Lower lobe of right lung (tissue), 2 donors: ENCODE data around the gene CDH2. TPM values are rescaled to one million over a fixed set of nuclear protein-coding genes. Genes with fewer than 3 reads are reported as not detected.

Experiments used
- ATAC-seq, 2 donors: fragments of 200-7000 bp; cut with Tn5 transposase; one replicate each; pipeline ENCODE4 v1.9.1; 2020 to 2022; ENCODE audit warnings: mild to moderate bottlenecking in 2 of 2, moderate library complexity in 2 of 2
- DNase-seq: peaks from one replicate; pipeline ENCODE4 v3.0.0-alpha.2; 2020
- H3K27ac ChIP-seq: fragments of 200-600 bp; one replicate; pipeline ENCODE4 v1.8.0; 2022
- H3K27me3 ChIP-seq: fragments of 200-600 bp; one replicate; pipeline ENCODE4 v1.8.0; 2022; ENCODE audit warnings: low read depth
- H3K36me3 ChIP-seq: fragments of 200-600 bp; one replicate; pipeline ENCODE4 v1.8.0; 2022; ENCODE audit warnings: mild to moderate bottlenecking
- H3K4me1 ChIP-seq: fragments of 200-600 bp; one replicate; pipeline ENCODE4 v1.8.0; 2022
- H3K4me3 ChIP-seq: fragments of 200-600 bp; one replicate; pipeline ENCODE4 v1.8.0; 2022; ENCODE audit warnings: mild to moderate bottlenecking
- H3K9me3 ChIP-seq: fragments of 200-600 bp; one replicate; pipeline ENCODE4 v1.8.0; 2022
- CTCF ChIP-seq: fragments of 200-600 bp; IDR thresholded peaks from one replicate; pipeline ENCODE4 v1.8.0; 2022; ENCODE audit warnings: antibody characterized with exemption, mild to moderate bottlenecking
- intact Hi-C: fragments of 100-400 bp; cut with DNase I; formaldehyde crosslinking; loops from one replicate; pipeline ENCODE4 v1.11.0; 2022
- total RNA-seq: library from RNA; stranded (reverse); fragmentation: NEBNext Ultra II Directional; extraction: Animal tissue kit (Norgen Biotek cat#: 25700); gene quantifications from one replicate; pipeline ENCODE4 v1.2.1, GENCODE V29; 2021
- donor health status: DM: no; HTN: yes; CAD: no; lungs with severe emphysema.

Gene CDH2
- total RNA-seq, 1 donor from 2014 or later = 0.68 TPM

GRCh38 chr18:28009589-28009988 is 167.3 kb downstream of the CDH2 start:
- ATAC-seq (no peak), DNase-seq (no peak)
- H3K4me3 ChIP-seq = no peak overlapping the region
- intact Hi-C loops = no loop called here
- no peaks in the 10 kb centered on the region for H3K9me3 ChIP-seq
- no peaks in the 10 kb centered on the region for H3K27me3 ChIP-seq
- no peak for TF ChIP-seq CTCF
- H3K27ac ChIP-seq = no peak overlapping the region
- no peaks in the 10 kb centered on the region for H3K36me3 ChIP-seq
- H3K4me1 ChIP-seq = no peaks in the 10 kb centered on the region

- Histone ChIP-seq H3K9me3 (no peaks in the 10 kb centered on the region), H3K27ac (no peak overlapping the region), H3K27me3 (no peaks in the 10 kb centered on the region), H3K36me3 (no peaks in the 10 kb centered on the region), H3K4me1 (no peaks in the 10 kb centered on the region), H3K4me3 (no peak overlapping the region)
- no peak for TF ChIP-seq CTCF
- no peak for DNase-seq
- ATAC-seq = no peak
- intact Hi-C loops = no loop called here
These were observed 169.1 kb downstream of the CDH2 start for GRCh38 chr18:28007841-28008240.

GRCh38 chr18:28005164-28005563 is 171.8 kb downstream of the CDH2 start:
- no peak for DNase-seq
- TF ChIP-seq CTCF = no peak

GRCh38 chr18:28004606-28005005 is 172.3 kb downstream of the CDH2 start:
- Histone ChIP-seq H3K9me3 (no peaks in the 10 kb centered on the region), H3K4me1 (no peaks in the 10 kb centered on the region), H3K27me3 (no peaks in the 10 kb centered on the region), H3K36me3 (no peaks in the 10 kb centered on the region), H3K27ac (no peak overlapping the region), H3K4me3 (no peak overlapping the region)
- no peak for DNase-seq
- TF ChIP-seq CTCF = no peak
- intact Hi-C loops = no loop called here
- ATAC-seq = no peak

More at GRCh38 chr18:28005164-28005563, 171.8 kb downstream of the CDH2 start:
- Histone ChIP-seq H3K27me3 (no peaks in the 10 kb centered on the region), H3K4me1 (no peaks in the 10 kb centered on the region), H3K36me3 (no peaks in the 10 kb centered on the region), H3K4me3 (no peak overlapping the region), H3K27ac (no peak overlapping the region), H3K9me3 (no peaks in the 10 kb centered on the region)
- no peak for ATAC-seq
- intact Hi-C loops = no loop called here

- Histone ChIP-seq H3K9me3 (no peaks in the 10 kb centered on the region), H3K27ac (no peak overlapping the region), H3K36me3 (no peaks in the 10 kb centered on the region), H3K4me1 (no peaks in the 10 kb centered on the region), H3K4me3 (no peak overlapping the region), H3K27me3 (no peaks in the 10 kb centered on the region)
- no peak for ATAC-seq
- no peak for TF ChIP-seq CTCF
- DNase-seq = no peak
- intact Hi-C loops = no loop called here
These were observed 173.5 kb downstream of the CDH2 start for GRCh38 chr18:28003451-28003850.

- intact Hi-C loops = no loop called here
- ATAC-seq (no peak), DNase-seq (no peak)
- Histone ChIP-seq H3K27me3 (no peaks in the 10 kb centered on the region), H3K36me3 (no peaks in the 10 kb centered on the region), H3K4me1 (no peaks in the 10 kb centered on the region), H3K4me3 (no peak overlapping the region), H3K27ac (no peak overlapping the region), H3K9me3 (no peaks in the 10 kb centered on the region)
- no peak for TF ChIP-seq CTCF
These were observed 174.1 kb downstream of the CDH2 start for GRCh38 chr18:28002841-28003240.
